Measurements from ENCODE around the gene RERE.

Gene RERE

DNA sequence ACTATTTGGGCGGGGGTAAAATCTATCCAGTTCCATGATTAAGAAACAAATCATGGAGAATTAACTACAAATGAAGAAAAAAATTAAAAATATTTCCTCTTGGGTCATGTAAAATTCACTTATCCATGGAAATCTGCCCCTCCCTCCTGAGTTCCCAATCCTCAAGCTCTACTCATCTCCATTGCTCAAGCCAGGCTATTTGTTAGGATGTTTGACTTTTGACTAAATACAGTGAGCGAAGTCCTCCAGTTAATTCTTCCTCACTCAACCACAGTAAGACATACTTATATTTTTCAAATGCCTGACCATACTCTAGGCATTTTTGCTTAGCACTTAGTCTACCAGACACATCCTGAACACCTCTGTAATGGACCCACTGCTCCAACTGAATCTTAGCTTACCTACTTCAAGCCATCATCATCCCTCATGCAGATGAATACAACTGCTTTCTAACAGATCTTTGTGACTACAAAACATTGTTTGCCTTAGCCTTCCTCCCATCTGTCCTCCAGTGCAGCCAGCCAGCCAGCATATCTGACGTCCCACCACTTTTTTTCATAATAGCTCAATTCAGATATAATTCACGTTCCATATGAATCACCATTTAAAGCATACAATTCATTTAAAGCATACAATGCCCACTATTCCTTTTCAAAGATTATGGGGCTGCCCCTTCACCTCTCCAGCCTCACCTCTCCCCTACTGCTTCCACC, 154.2 kb downstream of the RERE start:
- no peak for DNase-seq

DNA sequence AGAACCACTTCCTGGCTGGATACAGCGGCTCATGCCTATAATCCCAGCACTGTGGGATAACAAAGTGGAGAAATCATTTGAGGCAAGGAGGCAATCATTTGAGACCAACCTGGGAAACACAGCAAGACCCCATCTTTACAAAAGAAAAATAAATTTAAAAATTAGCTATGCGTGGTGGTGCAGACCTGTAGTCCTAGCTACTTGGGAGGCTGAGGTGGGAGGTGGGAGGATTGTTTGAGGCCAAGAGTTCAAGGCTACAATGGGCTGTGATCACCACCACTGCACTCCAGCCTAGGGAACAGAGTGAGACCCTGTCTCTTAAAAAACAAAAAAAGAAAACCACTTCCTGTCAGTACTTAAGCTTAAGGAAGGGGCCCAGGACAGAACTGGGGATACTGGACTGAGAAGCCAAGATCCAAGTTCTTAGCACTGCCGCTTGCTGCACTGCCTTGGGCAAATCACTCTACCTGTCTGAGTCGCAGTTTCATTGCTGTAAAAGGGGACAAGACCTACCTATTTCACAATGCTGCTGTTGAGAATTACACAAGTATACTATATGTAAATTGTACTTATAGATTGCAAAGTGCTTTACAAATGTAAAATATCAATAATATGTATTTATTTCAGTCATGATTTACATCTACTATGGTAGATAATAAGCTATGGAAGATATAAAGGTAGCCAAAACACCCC, 154.9 kb downstream of the RERE start:
- no peak for DNase-seq

GRCh38 chr1:8661185-8662110, 156.0 kb downstream of the RERE start:
- DNase-seq, result no peak

- peak; percentile 68 for DNase-seq
Measured at GRCh38 chr1:8660411-8660828, 157.0 kb downstream of the RERE start.

GRCh38 chr1:8659593-8659992, 157.8 kb downstream of the RERE start:
- DNase-seq, result no peak

DNA sequence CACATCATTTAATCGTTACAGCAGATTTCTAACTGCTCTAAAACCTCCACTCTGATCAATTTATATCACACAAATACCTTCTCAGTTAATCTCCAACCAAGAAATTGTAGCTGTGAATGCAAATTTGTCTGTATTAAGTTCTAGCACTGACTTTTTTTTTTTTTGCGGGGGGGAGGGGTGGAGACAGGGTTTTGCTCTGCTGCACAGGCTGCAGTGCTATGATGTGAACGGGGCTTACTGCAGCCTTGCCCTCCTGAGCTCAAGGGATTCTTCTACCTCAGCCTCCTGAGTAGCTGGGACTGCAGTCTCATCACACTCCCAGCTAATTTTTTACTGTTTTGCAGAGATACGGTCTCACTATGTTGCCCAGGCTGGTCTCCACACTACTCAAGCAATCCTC, 163.6 kb downstream of the RERE start:
- no peak for DNase-seq

DNA sequence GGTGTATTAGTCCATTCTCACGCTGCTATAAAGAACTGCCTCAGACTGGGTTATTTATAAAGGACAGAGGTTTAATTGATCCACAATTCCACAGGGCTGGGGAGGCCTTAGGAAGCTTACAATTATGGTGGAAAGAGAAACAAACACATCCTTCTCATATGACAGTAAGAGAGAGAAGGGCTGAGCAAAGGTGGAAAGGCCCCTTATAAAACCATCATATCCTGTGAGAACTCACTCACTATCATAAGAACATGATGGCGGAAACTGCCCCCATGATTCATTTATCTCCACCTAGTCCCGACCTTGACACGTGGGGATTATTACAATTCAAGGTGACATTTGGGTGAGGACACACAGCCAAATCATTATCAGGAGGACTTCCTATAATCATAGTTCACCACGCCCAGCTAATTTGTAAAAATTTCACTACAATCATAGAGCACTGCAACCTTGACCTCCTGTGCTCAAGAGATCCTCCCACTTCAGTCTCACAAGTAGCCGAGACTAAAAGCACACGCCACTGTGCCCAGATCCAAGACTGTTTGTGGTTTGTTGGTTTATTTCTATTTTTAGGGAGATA, 164.9 kb downstream of the RERE start:
- no peak for DNase-seq

DNA sequence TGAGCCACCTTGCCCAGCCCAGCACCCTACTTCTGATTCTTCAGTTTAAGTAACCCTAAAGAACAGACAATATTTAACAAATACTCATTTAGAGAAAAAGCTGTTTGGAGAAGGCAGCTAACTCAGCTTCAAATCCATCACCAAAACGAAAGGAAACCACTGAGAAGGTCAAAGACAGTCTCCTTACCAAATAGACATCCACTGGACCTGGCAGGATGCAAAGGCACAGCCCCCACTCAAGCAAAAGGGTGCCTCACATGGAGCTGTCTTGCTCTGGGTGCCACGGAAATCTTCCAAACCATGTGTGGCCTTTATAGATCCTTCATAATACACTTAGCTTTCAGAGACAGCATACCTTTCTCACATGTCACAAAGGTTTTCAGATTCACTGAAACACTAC, 165.5 kb downstream of the RERE start:
- DNase-seq, result no peak

- DNase-seq, result no peak
Measured at GRCh38 chr1:8651236-8651890, 166.1 kb downstream of the RERE start.

GRCh38 chr1:8649875-8650274, 167.6 kb downstream of the RERE start:
- no peak for DNase-seq

GRCh38 chr1:8649027-8649426, 168.4 kb downstream of the RERE start:
- DNase-seq, result no peak

DNA sequence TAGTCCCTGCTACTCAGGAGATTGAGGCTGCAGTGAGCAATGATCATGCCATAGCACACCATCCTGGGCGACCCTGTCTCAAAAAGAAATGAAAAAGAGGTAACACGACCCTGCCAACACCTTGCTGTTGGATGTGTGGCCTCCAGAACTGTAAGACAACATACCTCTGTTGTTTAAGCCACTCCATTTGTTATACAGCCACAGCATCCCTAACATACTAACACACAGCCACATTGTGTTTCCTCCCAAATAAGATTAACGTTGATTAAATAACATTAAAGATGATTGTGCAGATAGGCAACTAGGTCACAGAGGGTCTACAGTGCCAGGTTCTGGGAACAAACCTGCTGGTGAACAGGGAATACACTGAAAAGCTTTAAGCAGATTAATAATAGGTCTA, 170.4 kb downstream of the RERE start:
- no peak for DNase-seq

- DNase-seq, result no peak
Measured at GRCh38 chr1:8646189-8646588, 171.3 kb downstream of the RERE start.

- DNase-seq, result no peak
Measured at GRCh38 chr1:8643542-8644536, 173.6 kb downstream of the RERE start.

DNA sequence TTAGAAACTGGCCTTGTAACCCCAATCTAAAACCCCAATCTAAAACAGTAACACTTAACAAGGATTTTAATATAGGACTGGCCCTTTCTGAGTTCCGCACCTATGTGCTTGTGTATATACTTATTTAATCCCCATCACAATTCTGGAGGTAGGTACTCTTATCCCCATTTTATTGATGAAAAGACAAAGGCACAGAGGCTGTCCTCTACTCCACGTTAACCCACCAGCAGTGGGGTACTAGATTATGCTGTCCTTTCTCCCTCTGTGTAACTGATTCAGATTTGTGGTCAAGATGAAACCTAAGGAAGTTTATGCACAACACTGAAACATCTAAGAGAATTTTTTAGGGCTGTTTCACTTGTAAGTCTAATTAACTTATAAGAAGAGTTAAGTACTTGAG, 175.3 kb downstream of the RERE start:
- DNase-seq, result no peak

GRCh38 chr1:8641377-8641997, 176.0 kb downstream of the RERE start:
- no peak for DNase-seq

- no peak for DNase-seq
Measured at GRCh38 chr1:8640950-8641349, 176.5 kb downstream of the RERE start.

DNA sequence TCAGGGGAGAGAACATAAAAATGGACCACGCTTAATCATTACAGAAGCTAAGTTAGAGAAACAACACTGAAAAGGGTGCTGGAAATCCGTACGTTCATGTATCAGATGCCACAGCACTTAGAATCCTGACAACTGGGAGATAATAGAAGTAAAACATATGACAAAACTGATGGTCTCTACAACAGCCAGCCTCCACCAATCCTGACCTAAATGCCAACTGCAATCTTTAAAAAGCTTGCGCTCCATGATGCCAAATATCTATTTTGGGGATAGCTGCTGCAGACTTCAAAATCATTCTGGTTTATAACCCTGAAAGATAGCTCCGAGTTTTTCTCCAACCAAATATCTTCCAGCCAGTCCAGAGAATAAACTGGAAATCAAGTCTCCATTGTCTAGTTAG, 178.3 kb downstream of the RERE start:
- DNase-seq, result no peak

GRCh38 chr1:8633741-8634501, 183.5 kb downstream of the RERE start:
- DNase-seq, result no peak

- DNase-seq, result no peak
Measured at GRCh38 chr1:8632102-8632501, 185.3 kb downstream of the RERE start.
